G401 (cell line): ENCODE data around the gene SRSF4. TPM values are rescaled to one million over a fixed set of nuclear protein-coding genes. Genes with fewer than 3 reads are reported as not detected.
"Not testable (repeated sequence)": the region's sequence is repeated elsewhere in the genome, so short reads cannot be mapped to it uniquely, and the experiment has no call there.

Source experiments
- DNase-seq: peaks from one replicate; pipeline ENCODE4 v3.0.0-alpha.2; 2015; ENCODE audit warnings: low spot score
- in situ Hi-C: cut with HindIII; loops from 2 replicates; pipeline ENCODE4 v1.10.0; 2016; ENCODE audit warnings: low sequenced_read_pairs, mixed read lengths
- total RNA-seq: library from RNA; depleted of rRNA; stranded (reverse); fragments of >200 nt; shearing (Covaris generic); gene quantifications from 2 replicates; pipeline ENCODE4 v1.2.3, GENCODE V29; 2014; rRNA removed

Gene SRSF4
- total RNA-seq: 34.1 and 39.5 TPM in 2 replicates

DNA sequence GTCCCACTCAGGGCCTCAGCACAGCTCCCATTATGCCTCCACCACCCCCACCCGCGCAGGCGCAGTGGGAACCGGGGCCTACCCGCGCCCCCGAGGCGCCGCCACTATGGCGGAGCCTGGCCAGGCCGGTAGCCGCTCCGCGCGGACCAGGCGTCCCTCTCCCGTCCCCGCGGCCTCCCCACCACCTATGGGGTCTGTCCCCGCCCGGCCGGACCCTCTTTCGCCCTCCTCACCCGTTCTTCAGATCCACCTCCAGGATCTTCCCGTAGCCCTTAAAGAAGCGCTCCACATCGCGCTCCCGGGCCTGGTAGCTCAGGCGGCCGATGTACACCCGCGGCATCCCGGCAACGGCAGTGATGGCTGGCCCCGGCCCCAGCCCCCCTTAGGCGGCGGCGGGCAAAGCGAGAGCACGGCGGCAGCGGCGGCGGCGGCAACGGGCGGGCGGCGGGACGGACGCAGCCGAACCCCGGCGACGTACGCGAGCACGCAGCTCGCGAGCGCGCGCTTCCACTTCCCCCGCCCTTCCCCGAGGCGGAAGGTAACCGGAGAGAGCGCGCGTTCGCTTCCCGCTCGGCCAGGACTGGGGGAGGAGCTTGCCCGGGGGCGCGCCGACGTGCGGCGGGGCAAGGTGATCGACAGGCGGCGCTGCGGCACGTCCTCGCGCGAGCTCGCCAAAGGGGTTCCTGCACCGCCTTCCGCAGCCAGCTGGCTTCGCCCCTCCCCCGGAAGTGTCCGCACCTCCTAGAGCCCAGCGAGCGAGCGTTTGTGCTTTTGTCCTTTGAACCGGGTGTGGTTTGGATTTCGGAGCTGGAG, at the start of gene SRSF4:
SRSF4 (minus strand) TSS at position 488 of the 813 bp plus-strand sequence; CDS start at position 340, 148 bp downstream.
- peak; percentile 98 for DNase-seq
- in situ Hi-C loops: no loop called here

DNA sequence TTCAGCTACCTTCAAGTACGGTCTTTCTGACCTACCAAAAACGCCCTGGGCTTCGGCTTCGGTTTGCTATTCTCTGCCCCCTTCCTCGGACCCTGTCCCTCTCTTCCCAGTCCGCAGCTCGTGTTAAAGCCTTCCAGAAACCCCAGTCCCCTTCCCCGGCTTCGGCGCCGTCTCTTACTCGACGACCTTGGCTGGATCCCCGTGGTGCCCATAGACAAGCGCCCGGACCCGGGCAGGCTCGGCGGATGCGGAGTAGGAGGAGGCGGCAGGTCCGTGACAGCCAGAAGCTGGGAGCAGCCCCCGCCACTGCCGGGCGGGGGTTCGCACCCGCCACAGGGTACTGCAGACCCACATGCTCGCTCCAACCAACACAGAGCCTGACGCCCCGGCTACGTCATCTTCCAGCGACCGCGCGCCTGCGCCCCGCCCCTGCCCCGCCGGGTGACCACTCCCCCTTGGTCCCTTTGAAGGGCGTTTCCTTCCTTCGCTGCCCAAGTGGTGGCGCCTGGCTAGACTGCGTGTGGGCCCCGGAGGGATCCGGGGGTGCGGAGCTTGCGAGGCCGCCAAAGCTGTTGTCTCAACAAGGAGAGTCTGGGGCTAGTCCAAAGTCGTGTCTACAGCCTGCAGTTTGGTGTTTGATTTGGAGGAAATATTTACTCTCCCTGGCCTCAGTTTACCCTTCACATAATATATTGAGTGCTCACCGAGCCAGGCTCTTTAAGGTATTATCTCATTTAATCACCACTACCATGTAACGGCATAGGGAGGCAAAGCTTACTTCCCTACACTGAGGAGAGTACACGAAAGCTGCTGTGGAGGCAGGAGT, 49.1 kb upstream of the SRSF4 start, which contains the start of gene MECR:
MECR (minus strand) TSS at position 382 of the 826 bp plus-strand sequence; CDS start at position 354, 28 bp downstream.
- DNase-seq: peak; percentile 87
- in situ Hi-C loops: loop anchor here (25.0 kb wide), 1 partner anchor 157 kb away; no protein-coding TSS in a partner anchor

DNA sequence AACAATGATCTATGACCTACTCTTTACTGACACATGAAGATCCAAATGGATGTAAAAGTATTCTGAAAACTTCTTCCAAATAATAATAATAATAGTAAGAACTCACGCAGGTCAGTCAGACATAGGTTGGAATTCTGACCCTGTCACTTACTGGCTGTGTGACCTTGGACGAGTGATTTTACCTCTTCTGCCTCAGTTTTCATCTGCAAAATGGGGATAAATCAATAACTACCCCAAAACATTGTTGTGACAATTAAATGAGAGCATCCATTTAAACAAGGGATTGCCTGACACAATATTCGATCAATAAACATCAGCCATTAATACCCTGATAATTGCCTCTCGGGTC, 48.5 kb upstream of the SRSF4 start:
- no peak for DNase-seq
- in situ Hi-C loops: loop anchor here (25.0 kb wide), 1 partner anchor 157 kb away; no protein-coding TSS in a partner anchor

DNA sequence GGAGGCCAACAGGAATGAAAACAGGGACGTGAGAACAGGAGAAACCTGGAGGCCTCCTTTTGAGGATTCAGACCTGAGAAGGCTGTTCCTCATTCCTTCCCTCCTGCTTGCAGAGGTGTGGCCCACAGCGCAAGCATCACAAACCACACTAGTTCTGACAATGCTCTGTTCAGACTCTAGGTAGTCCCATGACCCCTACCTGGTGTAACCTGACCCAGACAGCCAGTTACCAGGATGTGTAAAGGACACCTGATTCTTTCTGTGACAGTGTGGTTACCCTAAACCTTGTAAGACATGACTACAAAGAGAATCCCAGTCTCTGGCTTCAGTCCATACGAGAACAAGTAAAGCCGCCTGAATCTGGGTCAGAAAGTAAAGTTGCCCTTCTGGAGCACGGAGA, 45.8 kb upstream of the SRSF4 start:
- in situ Hi-C loops: loop anchor here (25.0 kb wide), 1 partner anchor 160 kb away; no protein-coding TSS in a partner anchor
- DNase-seq: no peak

GRCh38 chr1:29225361-29225760, 43.7 kb upstream of the SRSF4 start:
- no peak for DNase-seq
- in situ Hi-C loops: loop anchor here (25.0 kb wide), 1 partner anchor 162 kb away; no protein-coding TSS in a partner anchor

DNA sequence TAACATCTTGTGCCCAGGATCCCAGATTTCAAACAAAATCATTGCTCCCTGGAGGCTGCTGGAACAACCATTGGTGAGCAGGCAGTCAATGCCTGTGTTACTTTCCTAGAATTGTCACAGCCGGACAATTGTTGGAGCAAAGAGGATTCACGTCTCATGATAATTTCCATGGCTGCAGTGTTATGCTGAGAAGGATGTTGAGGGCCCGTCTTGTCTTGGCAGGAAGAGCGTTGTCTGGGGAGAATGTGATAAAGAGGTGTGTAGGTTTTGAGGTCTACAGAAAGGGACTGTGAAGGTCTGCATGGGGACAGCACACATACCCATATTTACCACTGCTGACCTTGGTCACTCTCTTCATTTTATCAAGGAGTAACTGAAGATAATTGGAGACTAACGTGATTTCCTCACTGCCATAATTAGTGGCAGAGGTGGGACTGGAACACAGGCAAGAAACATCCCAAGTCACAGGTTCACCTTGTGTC, 42.7 kb upstream of the SRSF4 start:
- in situ Hi-C loops: no loop called here
- DNase-seq: no peak

- in situ Hi-C loops: no loop called here
- no peak for DNase-seq
Measured at GRCh38 chr1:29223521-29223920, 41.8 kb upstream of the SRSF4 start.

DNA sequence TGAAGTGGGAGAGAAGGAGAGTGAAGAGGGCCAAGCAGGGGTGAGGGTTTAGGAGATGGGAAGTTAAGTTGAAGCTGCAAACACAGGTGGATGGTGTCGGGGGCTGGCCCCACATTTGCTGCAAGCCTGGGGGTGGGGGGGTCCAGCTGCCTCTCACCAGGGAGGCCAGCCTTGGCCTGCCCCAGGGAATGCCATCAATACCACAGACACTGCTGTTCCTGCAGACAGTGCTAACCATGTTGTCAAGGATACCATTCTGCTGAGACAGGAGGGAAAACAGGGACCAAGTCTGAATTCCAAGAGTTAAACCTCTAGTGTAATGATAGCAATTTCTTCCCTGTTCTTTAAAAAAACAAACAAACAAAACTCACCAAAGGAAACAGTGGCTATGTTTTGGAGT, 41.0 kb upstream of the SRSF4 start:
- in situ Hi-C loops: no loop called here
- DNase-seq: no peak

DNA sequence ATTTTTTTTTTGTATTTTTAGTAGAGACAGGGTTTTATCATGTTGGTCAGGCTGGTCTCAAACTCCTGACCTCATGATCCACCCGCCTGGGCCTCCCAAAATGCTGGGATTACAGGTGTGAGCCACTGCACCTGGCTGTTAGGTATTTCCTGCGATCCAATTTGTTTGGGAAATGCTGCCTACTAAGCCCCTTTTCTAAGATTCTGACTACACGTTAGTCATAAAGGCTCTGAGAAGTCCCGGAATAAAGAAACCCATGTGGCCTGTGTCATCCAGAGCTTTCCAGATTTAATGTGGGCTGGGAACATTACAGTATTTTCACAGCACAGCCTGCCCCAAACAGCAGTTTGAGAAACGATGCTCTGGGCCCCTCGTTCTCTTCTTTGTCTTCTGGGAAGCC, 40.6 kb upstream of the SRSF4 start:
- DNase-seq, in situ Hi-C loops: not testable (repeated sequence)

DNA sequence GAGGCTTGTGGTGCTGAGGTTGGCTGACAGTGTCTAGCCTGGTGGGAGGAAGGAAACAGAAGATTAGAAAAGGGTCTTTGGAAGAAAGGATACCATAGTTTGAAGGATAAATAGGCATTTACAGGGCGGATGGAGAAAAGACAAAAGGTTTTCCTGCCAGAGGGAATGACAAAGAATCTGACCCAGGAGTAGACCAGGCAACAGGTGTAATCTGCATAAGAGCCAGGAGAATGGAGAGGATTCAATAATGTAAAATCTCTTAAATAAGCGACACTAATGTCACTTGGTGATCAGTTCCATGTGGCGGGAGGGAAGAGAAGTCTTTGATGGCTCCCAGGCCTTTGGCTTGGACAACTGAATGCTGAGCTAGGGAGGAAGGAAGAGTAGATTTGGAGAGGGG, 39.6 kb upstream of the SRSF4 start:
- in situ Hi-C loops: no loop called here
- no peak for DNase-seq

GRCh38 chr1:29218223-29218622, 36.5 kb upstream of the SRSF4 start:
- in situ Hi-C loops: no loop called here
- no peak for DNase-seq

GRCh38 chr1:29217633-29218032, 35.9 kb upstream of the SRSF4 start:
- in situ Hi-C loops: no loop called here

GRCh38 chr1:29213055-29213454, 31.4 kb upstream of the SRSF4 start:
- DNase-seq: peak; percentile 39
- in situ Hi-C loops: no loop called here

More at GRCh38 chr1:29217633-29218032, 35.9 kb upstream of the SRSF4 start:
- DNase-seq: no peak

DNA sequence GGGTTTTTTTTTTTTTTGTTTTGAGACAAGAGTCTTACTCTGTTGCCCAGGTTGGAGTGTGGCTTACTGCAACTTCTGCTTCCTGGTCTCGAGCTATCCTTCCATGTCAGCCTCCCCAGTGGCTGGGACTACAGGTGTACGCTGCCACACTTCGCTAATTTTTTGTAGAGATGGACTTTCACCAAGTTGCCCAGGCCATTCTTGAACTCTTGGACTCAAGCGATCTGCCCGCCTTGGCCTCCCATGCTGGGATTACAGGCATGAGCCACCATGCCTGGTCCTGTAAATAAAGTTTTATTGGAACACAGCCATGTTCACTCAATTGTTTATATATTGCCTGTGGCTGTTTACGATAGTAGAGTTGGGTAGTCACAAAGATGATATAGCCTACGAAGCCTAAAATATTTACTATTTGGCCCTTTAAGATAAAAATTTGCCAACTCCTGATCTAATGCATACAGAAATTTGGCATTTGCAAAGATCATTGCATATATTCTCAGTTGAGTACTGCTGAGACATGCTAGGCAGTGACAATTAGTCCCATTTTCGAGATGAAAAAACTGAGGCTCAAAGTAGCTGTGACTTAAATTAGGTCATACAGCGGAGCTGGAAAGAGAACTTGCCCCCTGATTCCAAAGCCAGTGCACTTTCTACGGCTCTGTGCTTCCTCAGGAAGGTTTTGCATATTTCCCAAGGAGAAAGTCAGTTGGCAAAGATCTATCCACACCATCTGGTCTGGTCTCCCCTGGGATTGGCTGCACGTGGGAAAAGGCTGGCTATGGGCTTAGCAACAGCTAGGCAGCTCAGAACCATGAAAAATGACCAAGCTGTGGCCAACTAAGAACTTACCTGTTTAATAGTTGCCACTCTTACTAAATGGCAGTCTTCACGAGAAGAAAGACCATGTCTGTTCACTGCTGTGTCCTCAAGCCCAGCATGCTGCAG, 29.7 kb upstream of the SRSF4 start:
- DNase-seq: peak; percentile 85
- in situ Hi-C loops: no loop called here

GRCh38 chr1:29210278-29211085, 28.8 kb upstream of the SRSF4 start:
- in situ Hi-C loops: no loop called here
- no peak for DNase-seq

DNA sequence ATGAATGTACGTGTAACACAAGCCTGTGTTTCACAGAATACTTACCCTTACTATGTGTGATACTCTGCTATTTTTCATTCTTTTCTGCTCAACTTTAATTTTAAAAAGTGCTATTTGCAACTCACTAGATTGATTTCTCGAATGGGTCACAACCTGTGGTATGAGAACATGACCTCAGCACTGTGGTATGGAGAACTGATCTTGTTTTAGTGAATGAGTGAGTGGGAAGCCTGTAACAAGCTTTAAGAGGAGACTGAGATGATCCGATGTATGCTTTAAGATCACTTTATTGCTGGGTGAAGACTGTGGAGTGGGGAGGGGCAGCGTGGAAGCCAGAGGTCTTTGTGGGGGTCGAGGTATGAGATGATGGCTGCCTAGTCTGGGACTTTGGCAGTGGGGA, 27.5 kb upstream of the SRSF4 start:
- in situ Hi-C loops: no loop called here

GRCh38 chr1:29208442-29208841, 26.7 kb upstream of the SRSF4 start:
- no peak for DNase-seq
- in situ Hi-C loops: no loop called here

More for the DNA sequence above, 27.5 kb upstream of the SRSF4 start:
- no peak for DNase-seq
